HG02763 (cell line): ENCODE results near the gene LRBA.

Source experiments
- ATAC-seq: cut with Tn5 transposase; IDR thresholded peaks from one replicate; pipeline ENCODE4 v1.9.1; 2021; ENCODE audit warnings: mild to moderate bottlenecking, moderate library complexity; ENCODE audit not compliant: unreplicated experiment

Gene LRBA

GRCh38 chr4:150253965-150254630 lies 761.0 kb downstream of the LRBA start:
- no peak for ATAC-seq

- no peak for ATAC-seq
These were observed 761.7 kb downstream of the LRBA start for GRCh38 chr4:150253416-150253815.

GRCh38 chr4:150252741-150253140 lies 762.3 kb downstream of the LRBA start:
- no peak for ATAC-seq

GRCh38 chr4:150252306-150252705 lies 762.8 kb downstream of the LRBA start:
- ATAC-seq, result no peak

- ATAC-seq, result no peak
These were observed 763.3 kb downstream of the LRBA start for GRCh38 chr4:150251752-150252190.

- ATAC-seq, result no peak
These were observed 764.0 kb downstream of the LRBA start for GRCh38 chr4:150250998-150251651.

- no peak for ATAC-seq
These were observed 764.6 kb downstream of the LRBA start for GRCh38 chr4:150250293-150250997.

- no peak for ATAC-seq
These were observed 766.9 kb downstream of the LRBA start for GRCh38 chr4:150248181-150248580.

- ATAC-seq, result no peak
These were observed 767.9 kb downstream of the LRBA start for GRCh38 chr4:150247184-150247583.

GRCh38 chr4:150244600-150244999 lies 770.5 kb downstream of the LRBA start:
- ATAC-seq, result no peak

- ATAC-seq, result no peak
These were observed 771.2 kb downstream of the LRBA start for GRCh38 chr4:150243932-150244331.

- ATAC-seq, result no peak
These were observed 772.1 kb downstream of the LRBA start for GRCh38 chr4:150242820-150243458.

- no peak for ATAC-seq
These were observed 775.1 kb downstream of the LRBA start for GRCh38 chr4:150240011-150240410.

GRCh38 chr4:150238591-150238990 lies 776.5 kb downstream of the LRBA start:
- ATAC-seq, result no peak

- ATAC-seq, result no peak
These were observed 777.8 kb downstream of the LRBA start for GRCh38 chr4:150237110-150237872.

- ATAC-seq, result no peak
These were observed 778.5 kb downstream of the LRBA start for GRCh38 chr4:150236626-150237025.

GRCh38 chr4:150235808-150236271 lies 779.2 kb downstream of the LRBA start:
- no peak for ATAC-seq

GRCh38 chr4:150235317-150235716 lies 779.8 kb downstream of the LRBA start:
- no peak for ATAC-seq

GRCh38 chr4:150234246-150234645 lies 780.8 kb downstream of the LRBA start:
- ATAC-seq, result no peak

- ATAC-seq, result no peak
These were observed 783.1 kb downstream of the LRBA start for GRCh38 chr4:150232029-150232428.
